NCI-H128 (cell line): ENCODE results near the gene MACROD2.
"Not testable (repeated sequence)": the region's sequence is repeated elsewhere in the genome, so short reads cannot be mapped to it uniquely, and the experiment has no call there.

Source experiments
- DNase-seq: peaks from one replicate; lab custom pipeline; 2025; ENCODE audit not compliant: unreplicated experiment; lab: John Stamatoyannopoulos, UW

MACROD2 gene

DNA sequence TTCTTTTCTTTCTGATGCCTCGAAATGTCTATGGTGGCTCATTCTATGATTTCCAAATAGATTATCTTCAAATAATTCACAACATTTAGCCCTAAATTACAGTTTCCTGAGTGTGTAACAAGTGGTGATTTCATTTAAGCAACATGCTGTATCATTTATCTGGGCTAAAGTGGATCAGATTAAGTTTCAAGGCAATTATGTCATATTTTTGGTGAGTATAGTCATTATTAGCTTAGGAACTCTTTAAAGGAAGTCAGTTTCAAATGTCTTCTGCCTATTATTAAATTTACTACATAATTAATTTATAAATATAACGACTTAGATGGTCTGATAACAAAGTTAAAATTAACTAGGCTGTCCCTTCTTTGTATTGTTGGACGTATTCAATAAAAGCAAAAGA is 1190.0 kb downstream of the MACROD2 start:
- DNase-seq, result no peak

DNA sequence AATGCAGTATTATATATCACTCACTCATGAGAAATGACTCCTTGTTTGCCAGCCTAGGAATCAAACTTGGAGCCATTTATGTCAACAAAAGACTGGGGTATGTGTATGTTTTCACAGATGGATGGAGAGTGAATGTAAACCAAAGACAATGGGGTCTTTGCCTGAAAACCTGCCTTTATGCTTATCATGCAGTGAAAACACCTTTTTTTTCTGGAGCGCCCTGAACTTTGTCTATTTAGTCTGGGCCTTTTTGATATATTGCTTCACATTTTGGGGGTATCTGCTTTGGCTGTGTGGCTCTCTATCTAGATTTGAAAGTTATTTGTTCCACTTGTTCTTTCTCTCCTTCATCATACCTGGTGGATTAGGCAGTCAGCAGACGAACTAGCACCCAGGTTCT is 1190.6 kb downstream of the MACROD2 start:
- DNase-seq, result no peak

DNA sequence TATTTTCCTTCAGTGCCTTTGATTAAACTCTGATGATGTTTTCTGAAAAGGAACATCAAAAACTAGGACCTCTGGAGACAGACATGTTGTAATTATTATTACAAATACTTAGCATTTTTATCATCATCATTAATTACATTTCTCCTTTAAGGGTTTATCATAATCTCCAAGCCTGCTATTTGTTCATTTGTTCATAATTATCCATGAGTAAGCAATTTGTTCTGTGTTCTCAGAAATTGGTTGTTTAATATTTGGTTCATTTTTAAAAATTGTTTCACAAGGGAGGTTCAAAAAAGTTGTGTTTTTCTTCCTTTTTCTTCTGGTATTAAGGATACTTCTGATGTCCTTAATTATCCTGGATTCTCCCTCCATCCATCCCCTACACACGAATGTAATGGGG is 1192.3 kb downstream of the MACROD2 start:
- DNase-seq, result no peak

DNA sequence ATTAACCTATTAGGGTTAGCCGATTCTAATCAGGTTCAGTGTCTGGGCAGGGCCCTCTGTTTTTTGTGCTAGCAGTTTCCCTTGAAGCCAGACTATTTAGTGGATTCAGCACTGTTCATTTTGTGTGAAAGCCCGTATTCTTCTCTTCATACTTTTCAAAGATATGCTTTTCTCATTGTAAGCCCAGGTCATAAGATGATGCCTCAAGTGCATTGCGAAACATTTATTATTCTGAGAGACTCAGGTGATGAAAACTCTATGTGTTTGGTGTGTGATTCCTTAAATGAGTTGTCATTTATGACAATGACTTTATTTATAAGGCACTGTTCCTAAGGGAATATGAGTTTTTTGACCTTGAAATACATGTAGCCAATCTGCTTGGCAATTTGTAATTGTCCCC is 1193.1 kb downstream of the MACROD2 start:
- no peak for DNase-seq

DNA sequence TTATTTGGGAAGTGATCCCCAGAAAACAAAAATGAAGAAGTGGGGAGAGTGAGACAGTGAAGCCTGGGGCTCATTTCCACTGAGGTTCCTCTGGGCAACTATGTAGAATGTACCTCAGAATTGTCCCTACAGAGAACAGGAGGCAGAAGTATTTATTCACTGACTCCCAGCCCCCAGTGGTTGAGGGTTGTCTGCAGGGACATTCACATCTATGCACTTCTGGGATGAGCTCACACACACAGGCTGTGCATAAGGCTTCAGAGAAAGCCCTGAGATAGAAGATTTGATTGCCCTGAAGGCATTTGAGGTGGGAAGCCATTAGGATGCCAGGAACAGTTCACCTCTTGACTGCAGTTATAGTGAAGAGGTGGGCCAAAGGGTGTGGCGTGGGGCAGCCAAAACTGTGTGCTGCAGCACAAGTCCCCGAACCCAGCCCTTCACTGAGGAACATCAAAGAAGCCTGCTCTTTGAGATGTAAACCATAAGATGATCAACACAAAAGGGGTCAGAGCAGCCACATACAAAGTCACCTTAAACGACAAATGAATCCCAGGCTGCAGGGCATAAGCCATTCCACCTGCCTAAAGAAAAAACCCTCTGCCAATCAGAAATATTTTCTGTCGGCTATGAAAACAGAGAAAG is 1195.9 kb downstream of the MACROD2 start:
- DNase-seq, result no peak

DNA sequence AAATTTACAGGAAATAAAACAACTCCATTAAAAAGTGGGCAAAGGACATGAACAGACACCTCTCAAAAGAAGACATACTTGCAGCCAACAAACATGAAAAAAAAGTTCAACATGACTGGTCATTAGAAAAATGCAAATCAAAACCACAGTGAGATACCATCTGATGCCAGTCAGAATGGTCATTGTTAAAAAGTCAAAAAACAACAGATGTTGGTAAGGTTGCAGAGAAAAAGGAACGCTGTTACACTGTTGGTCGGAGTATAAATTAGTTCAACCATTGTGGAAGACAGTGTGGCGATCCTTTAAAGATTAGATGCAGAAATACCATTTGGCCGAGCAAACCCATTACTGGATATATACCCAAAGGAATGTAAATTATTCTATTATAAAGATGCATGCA is 1200.1 kb downstream of the MACROD2 start:
- no peak for DNase-seq

DNA sequence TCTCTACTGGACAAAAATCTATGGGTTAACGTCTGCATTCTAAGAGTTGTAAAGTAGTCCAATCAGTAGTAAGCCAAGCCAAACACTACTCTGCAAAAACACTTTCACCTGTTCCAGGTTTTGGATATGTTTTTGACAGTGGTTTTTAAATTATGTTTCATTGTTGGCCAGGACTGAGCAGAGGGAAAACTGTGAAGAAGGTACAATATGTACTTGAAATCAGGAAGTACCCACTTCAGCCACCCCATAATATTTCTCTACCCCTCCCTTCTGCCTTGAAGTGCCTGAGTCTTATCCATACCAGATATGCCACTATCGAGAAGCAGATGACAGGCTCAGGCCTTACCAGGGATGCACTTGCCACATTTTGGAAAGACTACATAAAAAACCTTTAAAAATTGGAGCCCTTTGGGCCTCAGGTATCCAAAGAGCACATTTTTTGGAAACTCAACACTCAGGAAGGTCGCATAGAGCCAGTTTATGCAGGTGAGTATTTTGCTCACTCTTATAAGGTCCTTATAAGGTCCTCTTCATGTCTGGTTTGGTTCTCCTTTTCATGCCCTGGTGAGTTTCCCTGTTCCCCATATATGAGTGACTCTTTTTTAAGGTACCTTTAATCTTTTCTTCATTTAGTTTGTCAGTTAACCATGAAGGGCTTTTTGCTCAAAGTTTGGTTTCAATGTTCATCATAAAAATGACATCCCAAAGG is 1201.4 kb downstream of the MACROD2 start:
- no peak for DNase-seq

DNA sequence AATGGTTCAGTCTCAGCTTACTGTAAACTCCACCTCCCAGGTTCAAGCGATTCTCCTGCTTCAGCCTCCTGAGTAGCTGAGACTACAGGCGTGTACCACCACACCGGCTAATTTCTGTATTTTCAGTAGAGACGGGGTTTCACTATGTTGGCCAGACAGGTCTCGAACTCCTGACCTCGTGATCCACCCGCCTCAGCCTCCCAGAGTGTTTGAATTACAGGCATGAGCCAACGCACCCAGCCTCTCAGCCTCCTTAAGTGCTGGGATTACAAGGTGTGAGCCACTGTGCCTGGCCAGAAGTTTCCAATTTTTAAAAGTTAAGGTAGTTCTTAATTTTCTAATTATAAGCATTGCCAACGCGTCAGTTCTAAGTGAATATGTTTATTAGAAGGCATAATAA is 1202.7 kb downstream of the MACROD2 start:
- DNase-seq, result not testable (repeated sequence)

DNA sequence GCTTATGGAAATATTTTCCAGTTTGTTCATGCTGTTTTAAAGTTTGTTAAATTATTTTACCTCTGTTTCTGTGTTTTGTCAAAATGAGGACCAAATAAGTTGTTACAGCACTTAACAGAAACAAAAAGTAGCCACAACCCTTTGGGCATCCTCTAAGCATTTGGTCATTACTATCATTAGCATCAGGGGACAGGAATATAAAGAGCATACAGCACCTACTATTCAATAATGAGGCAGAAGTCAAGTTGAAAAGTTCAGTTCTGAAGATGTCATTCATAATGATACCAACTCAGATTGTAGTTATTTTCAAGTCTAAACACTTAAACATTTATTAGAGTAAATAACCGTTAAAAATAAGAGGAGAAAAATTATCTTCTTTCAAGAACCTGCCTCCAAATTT is 1204.4 kb downstream of the MACROD2 start:
- no peak for DNase-seq

DNA sequence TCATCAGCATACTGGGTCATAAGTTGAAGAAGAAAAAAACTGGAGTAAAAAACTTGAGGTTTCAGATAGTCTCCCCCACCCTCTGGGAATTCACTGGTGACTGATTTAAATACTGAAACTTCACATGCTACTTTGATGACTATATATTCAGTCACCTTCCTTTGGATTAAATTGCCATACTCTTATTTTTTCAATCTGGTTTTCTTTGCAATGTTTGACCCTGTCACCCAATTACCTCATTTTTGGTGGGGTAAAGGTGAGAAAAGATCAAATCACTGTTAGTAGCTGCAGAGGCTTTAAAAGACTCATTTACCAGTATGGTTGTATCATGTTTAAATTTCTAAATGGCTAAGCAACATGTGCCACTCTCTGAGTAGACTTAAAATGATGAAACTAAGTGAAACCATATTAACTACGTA is 1204.8 kb downstream of the MACROD2 start:
- DNase-seq, result no peak

DNA sequence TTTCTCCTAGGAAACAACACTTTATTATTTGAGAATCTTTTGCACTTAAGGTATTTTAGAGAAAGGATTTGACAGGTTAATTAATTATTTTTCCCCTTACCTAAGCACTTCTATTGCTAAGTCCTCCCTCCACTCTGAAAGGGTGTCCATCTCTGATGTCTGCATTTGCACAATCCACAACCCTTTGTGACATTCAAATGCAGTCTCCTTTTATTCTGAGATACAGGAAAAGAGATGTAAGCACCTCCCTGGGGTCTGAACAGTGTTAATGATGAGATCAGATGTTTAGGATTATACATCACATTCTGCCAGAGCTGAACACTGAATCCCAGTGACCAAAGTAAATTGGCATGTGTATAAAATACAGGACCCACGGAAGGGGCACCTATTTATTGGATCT is 1206.3 kb downstream of the MACROD2 start:
- no peak for DNase-seq

DNA sequence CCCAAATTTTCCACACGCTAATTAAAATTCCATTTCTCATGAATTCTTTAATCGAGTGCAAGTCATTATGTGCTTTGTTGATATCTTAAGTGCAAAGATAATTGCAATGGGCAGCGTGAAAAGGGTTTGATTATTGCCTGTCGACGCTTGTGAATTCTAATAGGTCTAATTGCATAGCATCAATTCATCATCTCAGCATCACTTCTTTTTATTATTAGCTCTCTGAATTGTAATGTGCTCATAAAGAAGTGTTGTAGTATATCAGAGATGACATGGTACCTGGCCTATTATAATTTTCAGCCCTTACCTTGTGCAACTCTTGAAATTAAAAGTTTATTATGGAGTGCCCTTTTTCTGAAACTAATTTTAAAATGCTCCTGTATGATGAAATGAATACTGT is 1208.9 kb downstream of the MACROD2 start:
- DNase-seq, result no peak

DNA sequence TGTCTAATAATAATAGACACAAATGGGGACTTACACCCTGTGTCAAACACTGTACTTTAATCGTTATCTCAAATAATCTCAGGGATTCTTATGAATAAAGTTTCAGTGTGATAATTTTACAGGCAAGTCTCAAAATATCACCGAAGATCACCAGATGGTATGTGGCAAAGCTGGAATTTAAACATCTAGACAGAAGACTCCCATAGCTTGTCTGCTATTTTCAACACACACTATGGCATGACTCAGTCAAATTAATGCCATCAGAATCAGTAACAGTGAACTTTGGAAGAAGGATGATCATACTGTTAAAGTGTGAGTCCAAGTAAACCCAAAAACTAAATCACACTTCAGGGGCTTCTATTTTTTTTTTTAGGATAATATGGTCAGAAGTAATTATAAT is 1209.7 kb downstream of the MACROD2 start:
- DNase-seq, result no peak

DNA sequence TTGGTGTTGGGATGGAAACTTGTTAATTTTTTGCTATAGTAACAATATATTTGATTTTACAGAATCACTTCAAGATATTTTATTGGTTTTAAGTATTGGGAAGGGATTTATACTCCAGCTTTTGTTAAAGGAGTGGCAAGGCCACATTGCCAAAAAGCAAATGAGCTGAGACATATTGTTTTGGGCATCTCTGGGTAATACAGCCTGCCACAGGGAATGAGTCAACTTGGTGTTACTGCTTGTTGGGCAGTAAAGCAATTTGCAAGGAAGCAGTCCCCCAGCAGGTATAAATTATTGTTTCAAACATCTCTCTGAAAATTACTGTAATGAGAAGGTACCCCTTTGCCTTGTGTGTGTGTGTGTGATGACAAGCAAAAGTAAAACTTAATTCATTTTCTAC is 1210.4 kb downstream of the MACROD2 start:
- no peak for DNase-seq

DNA sequence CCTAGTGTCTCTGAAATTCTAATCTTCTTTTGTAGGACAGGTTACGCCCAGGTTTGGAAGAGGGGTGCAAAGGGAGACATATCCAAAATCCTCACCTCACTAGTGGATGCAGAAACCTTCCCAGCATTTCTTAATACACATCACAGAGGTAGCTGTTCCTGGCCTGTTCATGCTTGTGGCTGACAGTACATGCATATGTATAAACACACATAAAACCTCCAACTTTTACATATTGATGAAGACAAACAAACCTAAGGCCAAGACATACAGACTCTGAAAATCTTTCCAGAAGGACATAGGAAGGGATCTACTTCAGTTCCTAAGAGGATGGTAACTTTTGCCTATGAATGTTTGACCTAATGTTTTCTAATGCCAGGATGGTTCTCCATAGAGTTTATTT is 1214.2 kb downstream of the MACROD2 start:
- no peak for DNase-seq

DNA sequence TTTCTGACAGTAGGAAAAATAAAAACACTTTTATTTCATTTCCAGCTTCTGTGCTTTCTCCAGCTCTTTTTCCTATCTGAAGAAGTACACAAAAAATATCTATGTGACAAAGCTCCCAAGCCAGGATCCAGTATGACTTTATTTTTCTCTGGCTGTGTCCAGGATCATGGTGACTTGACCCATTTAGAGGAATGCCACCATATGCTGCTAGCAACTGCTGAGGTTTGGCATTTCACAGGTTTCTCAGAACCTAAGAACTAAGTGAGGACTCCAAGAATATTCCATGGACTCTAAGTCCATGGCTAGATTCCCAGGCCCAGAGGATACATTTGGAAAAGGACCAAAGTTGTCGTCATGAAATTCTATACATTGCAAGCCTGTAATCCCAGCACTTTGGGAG is 1218.7 kb downstream of the MACROD2 start:
- DNase-seq, result no peak

DNA sequence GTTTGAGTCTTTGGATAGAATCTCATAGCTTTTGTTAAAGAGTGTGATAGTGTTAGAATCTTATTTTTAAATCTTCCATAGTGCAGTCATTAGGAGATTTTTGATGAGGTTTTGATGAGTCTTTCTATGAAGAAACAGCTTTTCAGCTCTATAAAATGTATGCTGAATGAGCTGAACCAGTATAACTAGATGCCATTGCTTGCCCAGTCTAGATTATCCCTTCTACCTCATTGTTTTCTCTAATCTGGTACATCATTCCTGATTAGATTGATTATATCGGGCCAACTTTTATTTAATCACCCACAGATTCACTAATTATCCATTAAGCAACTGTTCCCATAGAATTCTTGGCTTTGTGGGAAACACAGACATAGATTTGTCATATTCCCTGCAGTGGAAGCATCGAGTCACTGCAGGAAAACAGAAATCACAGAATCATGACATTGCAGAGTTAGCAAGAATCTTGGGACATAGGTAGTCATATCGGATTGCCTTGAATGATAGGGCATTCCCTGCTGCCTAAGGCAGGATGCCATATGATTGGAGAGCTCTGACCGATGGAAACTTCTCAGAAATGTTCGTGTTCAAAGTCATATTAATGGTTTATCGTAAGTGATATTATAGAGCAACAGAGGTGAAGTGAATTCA is 1224.8 kb downstream of the MACROD2 start:
- DNase-seq, result no peak

DNA sequence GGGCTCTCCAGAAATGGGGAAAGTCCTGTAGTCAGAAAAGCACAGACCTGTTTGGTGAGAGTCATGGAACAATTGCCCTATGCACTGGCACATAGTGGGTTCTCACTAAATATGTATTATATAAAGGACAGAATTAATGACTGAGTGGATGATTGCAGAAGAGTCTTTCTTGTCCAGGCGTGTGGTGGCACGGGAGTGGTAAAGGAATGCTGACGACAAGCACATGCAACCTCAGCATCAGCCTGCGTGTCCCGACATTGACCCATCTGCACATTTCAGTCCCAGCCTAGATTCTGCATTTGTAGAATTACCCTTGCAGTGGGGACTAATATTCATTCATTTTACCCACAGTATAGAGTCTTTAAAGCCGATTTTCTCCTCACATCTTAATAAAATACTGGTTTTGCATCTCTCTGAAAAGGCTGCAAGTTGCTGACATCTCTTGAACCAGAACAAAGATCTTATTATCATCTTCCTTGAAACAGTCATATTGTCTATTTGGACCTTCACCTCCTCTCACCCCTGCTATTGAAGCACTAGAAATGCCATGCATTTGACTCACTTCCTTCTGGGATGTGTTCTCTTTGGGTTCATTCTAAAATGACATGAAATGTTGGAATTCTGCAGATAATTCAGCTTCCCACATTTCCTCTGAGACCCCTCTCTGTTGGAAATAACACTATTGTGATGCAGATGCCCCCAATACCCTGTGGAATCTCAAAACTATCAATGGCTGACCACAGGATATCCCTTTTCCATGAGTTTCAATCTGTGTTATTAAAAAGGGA is 1225.7 kb downstream of the MACROD2 start:
- no peak for DNase-seq

DNA sequence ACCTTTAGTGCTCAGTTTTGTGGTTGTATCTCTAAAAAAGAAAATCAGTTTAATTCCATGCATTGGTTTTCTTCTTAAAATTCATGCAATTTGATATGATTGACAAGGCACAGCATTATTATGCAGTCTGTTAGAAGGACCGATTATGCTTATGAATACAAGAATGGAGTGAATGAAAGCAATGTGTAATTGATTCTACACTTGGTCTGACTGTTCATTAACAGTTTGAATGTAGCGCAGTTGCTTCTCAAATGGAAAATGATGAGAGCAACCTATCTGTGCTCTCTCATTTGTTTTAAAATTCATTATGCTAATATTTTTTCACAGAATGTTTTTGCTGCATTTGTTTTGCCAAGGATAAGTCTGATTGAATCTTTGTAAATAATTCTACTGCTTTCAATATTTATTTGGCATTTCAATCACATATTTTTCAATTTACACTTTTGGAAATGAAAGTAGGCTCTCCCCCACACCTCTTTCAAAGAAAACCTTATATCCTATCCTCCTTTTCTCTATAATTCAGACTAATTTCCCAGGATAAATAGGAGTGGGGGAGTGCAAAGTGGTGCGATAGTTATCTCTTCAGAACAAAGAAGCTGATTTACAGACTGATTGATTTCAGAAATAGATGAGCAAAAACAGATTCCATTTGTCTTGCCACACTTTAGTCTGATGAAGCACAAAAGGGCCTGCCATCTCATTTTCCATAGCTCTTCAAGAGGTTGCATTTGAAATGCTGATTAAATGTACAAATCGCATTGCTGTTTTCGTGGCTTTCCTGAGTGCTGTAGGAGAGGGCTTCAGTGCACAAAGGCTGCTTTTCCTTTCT is 1227.4 kb downstream of the MACROD2 start:
- no peak for DNase-seq

DNA sequence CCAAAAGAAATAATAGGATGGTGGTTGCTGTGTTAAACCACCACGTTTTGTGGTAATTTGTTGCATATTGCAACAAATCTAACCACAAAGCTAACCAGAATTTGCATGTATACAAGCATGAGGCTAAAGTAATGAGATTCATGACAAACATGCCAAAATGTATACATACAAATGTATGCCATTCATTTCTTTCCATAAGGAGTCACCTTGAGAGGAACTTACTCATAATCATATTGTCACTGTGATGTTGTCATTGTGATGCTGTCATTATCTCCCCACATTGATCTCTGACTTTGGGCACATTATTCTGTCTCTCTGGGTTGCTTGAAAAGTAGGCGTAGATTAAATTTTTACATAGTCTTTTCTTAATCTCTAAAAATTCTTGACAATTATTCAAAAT is 1228.9 kb downstream of the MACROD2 start:
- DNase-seq, result no peak

DNA sequence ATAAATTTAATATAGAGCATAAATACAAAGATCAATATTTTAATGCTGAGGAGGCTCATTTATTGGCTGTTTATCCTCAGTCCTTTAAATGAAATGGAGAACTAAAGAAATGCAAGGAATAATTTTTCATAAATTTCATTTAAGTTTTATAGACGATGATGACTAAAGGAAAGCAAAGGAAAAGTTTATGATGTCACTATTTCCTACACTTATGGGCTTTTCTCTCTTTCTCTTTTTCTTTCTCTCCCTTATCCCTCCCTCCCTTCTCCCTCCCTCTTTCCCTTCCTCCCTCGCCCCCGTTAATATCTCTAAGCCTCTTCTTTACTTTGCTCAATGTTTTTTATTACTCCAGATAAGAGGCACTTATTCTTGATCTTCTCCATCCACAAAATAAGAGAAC is 1231.8 kb downstream of the MACROD2 start:
- DNase-seq, result no peak
